Activated CD4-positive, alpha-beta T cell treated with anti-CD3 and anti-CD28 coated beads for 24 hours (primary cell): ENCODE results near the gene GALNT7.

Experiments
- DNase-seq, 2 donors: peaks; one replicate each; pipeline ENCODE4 v3.0.0-alpha.2; 2020; ENCODE audit warnings: low read depth in 2 of 2

The GALNT7 gene

GRCh38 chr4:173236301-173236700 is 67.7 kb downstream of the GALNT7 start:
- DNase-seq, result no peak

- no peak for DNase-seq
Observed at GRCh38 chr4:173237152-173237551, 68.5 kb downstream of the GALNT7 start.

- DNase-seq, result no peak
Observed at GRCh38 chr4:173237762-173238161, 69.2 kb downstream of the GALNT7 start.

GRCh38 chr4:173240696-173241095 is 72.1 kb downstream of the GALNT7 start:
- no peak for DNase-seq

GRCh38 chr4:173242466-173243250 is 74.0 kb downstream of the GALNT7 start:
- DNase-seq, result no peak

GRCh38 chr4:173243321-173243720 is 74.7 kb downstream of the GALNT7 start:
- no peak for DNase-seq

GRCh38 chr4:173243917-173244658 is 75.5 kb downstream of the GALNT7 start:
- DNase-seq, result no peak

- no peak for DNase-seq
Observed at GRCh38 chr4:173245952-173246351, 77.3 kb downstream of the GALNT7 start.

- no peak for DNase-seq
Observed at GRCh38 chr4:173246719-173247118, 78.1 kb downstream of the GALNT7 start.

GRCh38 chr4:173247321-173247720 is 78.7 kb downstream of the GALNT7 start:
- no peak for DNase-seq

- DNase-seq, result no peak
Observed at GRCh38 chr4:173248690-173249089, 80.1 kb downstream of the GALNT7 start.

- no peak for DNase-seq
Observed at GRCh38 chr4:173252024-173252935, 83.7 kb downstream of the GALNT7 start.

GRCh38 chr4:173253561-173253960 is 85.0 kb downstream of the GALNT7 start:
- DNase-seq, result no peak

GRCh38 chr4:173254646-173255045 is 86.0 kb downstream of the GALNT7 start:
- DNase-seq, result no peak

- DNase-seq, result no peak
Observed at GRCh38 chr4:173256825-173257224, 88.2 kb downstream of the GALNT7 start.

- peak; percentile 16 to 23 for DNase-seq
Observed at GRCh38 chr4:173257732-173258717, 89.4 kb downstream of the GALNT7 start.

- no peak for DNase-seq
Observed at GRCh38 chr4:173258866-173259265, 90.3 kb downstream of the GALNT7 start.

GRCh38 chr4:173259310-173259709 is 90.7 kb downstream of the GALNT7 start:
- no peak for DNase-seq

- DNase-seq, result no peak
Observed at GRCh38 chr4:173261052-173261451, 92.4 kb downstream of the GALNT7 start.

GRCh38 chr4:173262375-173262774 is 93.8 kb downstream of the GALNT7 start:
- DNase-seq, result no peak

GRCh38 chr4:173264245-173264644 is 95.6 kb downstream of the GALNT7 start:
- DNase-seq, result no peak
